MM.1S (cell line): ENCODE data around the gene NUCKS1.

Experiments
- EZH2 ChIP-seq: fragments of 300-600 bp; sonication (generic); optimal IDR thresholded peaks from 2 replicates; pipeline ENCODE3; 2017; ENCODE audit warnings: low read depth, mild to moderate bottlenecking, antibody characterized with exemption, low read length, mixed read lengths
- EZH2phosphoT487 ChIP-seq: fragments of 300-600 bp; sonication (generic); IDR thresholded peaks from 2 replicates; pipeline ENCODE4 v1.6.1; 2018; ENCODE audit warnings: antibody characterized with exemption, low read length
- TF ChIP-seq, protein P1 (sequence below): fragments of 300-600 bp; sonication (generic); IDR thresholded peaks from 2 replicates; pipeline ENCODE4 v1.5.1; 2016; ENCODE audit warnings: antibody characterized with exemption, low read length, mixed read lengths

DNA sequence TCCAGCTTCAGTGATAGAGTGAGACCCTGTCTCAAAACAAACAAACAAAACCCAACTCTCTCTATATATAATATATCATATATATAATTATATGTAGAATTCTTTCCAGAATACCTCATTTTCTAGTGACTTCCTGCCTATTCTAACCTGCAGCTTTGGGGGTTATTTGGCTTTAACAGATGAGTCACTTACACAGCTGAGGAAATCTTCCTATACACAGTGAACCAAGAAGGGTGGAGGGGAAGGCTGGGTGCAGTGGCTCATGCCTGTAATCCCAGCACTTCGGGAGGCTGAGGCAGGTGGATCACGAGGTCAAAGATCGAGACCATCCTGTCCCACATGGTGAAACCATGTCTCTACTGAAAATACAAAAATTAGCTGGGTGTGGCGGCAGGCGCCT, 16.1 kb upstream of the NUCKS1 start:
- TF ChIP-seq, protein P1, sequence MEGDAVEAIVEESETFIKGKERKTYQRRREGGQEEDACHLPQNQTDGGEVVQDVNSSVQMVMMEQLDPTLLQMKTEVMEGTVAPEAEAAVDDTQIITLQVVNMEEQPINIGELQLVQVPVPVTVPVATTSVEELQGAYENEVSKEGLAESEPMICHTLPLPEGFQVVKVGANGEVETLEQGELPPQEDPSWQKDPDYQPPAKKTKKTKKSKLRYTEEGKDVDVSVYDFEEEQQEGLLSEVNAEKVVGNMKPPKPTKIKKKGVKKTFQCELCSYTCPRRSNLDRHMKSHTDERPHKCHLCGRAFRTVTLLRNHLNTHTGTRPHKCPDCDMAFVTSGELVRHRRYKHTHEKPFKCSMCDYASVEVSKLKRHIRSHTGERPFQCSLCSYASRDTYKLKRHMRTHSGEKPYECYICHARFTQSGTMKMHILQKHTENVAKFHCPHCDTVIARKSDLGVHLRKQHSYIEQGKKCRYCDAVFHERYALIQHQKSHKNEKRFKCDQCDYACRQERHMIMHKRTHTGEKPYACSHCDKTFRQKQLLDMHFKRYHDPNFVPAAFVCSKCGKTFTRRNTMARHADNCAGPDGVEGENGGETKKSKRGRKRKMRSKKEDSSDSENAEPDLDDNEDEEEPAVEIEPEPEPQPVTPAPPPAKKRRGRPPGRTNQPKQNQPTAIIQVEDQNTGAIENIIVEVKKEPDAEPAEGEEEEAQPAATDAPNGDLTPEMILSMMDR: no peak
- TF ChIP-seq EZH2phosphoT487 (no peak), EZH2 (no peak)
